Measurements from ENCODE around the gene PKP3.

- TF ChIP-seq, protein P1, sequence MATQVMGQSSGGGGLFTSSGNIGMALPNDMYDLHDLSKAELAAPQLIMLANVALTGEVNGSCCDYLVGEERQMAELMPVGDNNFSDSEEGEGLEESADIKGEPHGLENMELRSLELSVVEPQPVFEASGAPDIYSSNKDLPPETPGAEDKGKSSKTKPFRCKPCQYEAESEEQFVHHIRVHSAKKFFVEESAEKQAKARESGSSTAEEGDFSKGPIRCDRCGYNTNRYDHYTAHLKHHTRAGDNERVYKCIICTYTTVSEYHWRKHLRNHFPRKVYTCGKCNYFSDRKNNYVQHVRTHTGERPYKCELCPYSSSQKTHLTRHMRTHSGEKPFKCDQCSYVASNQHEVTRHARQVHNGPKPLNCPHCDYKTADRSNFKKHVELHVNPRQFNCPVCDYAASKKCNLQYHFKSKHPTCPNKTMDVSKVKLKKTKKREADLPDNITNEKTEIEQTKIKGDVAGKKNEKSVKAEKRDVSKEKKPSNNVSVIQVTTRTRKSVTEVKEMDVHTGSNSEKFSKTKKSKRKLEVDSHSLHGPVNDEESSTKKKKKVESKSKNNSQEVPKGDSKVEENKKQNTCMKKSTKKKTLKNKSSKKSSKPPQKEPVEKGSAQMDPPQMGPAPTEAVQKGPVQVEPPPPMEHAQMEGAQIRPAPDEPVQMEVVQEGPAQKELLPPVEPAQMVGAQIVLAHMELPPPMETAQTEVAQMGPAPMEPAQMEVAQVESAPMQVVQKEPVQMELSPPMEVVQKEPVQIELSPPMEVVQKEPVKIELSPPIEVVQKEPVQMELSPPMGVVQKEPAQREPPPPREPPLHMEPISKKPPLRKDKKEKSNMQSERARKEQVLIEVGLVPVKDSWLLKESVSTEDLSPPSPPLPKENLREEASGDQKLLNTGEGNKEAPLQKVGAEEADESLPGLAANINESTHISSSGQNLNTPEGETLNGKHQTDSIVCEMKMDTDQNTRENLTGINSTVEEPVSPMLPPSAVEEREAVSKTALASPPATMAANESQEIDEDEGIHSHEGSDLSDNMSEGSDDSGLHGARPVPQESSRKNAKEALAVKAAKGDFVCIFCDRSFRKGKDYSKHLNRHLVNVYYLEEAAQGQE (IDR thresholded peaks at IDR 0.05; ENCODE audit: insufficient read depth in 1 of 2, low read depth in 2 of 2, low read length in 2 of 2) = no peak
- no peak for TF ChIP-seq POLR2AphosphoS5 (IDR thresholded peaks at IDR 0.05; ENCODE audit: low read depth, low read length)
Measured at GRCh38 chr11:391117-392017, 2.6 kb upstream of the PKP3 start.
